CD4-positive, alpha-beta T cell treated with Interleukin-4 for 1 hour (primary cell): ENCODE measurements around the gene ZBTB20.

Source experiments
- DNase-seq, 2 donors: peaks; one replicate each; pipeline ENCODE4 v3.0.0-alpha.2; 2020 to 2022

ZBTB20 gene

GRCh38 chr3:114460459-114460858 lies 686.6 kb downstream of the ZBTB20 start:
- no peak for DNase-seq

GRCh38 chr3:114456742-114457141 lies 690.3 kb downstream of the ZBTB20 start:
- no peak for DNase-seq

- DNase-seq = no peak
Observed at GRCh38 chr3:114455432-114455831, 691.7 kb downstream of the ZBTB20 start.

- DNase-seq = peak; percentile 14 to 23
Observed at GRCh38 chr3:114454551-114455251, 692.4 kb downstream of the ZBTB20 start.

- no peak for DNase-seq
Observed at GRCh38 chr3:114453361-114453780, 693.7 kb downstream of the ZBTB20 start.

GRCh38 chr3:114452937-114453336 lies 694.2 kb downstream of the ZBTB20 start:
- DNase-seq = no peak

GRCh38 chr3:114452256-114452655 lies 694.8 kb downstream of the ZBTB20 start:
- no peak for DNase-seq

GRCh38 chr3:114451561-114452018 lies 695.5 kb downstream of the ZBTB20 start:
- DNase-seq = no peak

GRCh38 chr3:114451051-114451451 lies 696.0 kb downstream of the ZBTB20 start:
- DNase-seq = no peak

GRCh38 chr3:114450008-114450596 lies 697.0 kb downstream of the ZBTB20 start:
- no peak for DNase-seq

- DNase-seq = no peak
Observed at GRCh38 chr3:114449271-114450007, 697.6 kb downstream of the ZBTB20 start.

- no peak for DNase-seq
Observed at GRCh38 chr3:114447950-114448479, 699.1 kb downstream of the ZBTB20 start.

- DNase-seq = no peak
Observed at GRCh38 chr3:114447545-114447944, 699.5 kb downstream of the ZBTB20 start.

- no peak for DNase-seq
Observed at GRCh38 chr3:114446600-114446999, 700.5 kb downstream of the ZBTB20 start.

- DNase-seq = no peak
Observed at GRCh38 chr3:114445233-114445632, 701.9 kb downstream of the ZBTB20 start.

- no peak for DNase-seq
Observed at GRCh38 chr3:114444216-114444615, 702.9 kb downstream of the ZBTB20 start.

- DNase-seq = no peak
Observed at GRCh38 chr3:114442246-114442645, 704.8 kb downstream of the ZBTB20 start.

GRCh38 chr3:114441386-114441785 lies 705.7 kb downstream of the ZBTB20 start:
- no peak for DNase-seq

GRCh38 chr3:114440700-114441099 lies 706.4 kb downstream of the ZBTB20 start:
- DNase-seq = no peak

GRCh38 chr3:114439284-114439683 lies 707.8 kb downstream of the ZBTB20 start:
- no peak for DNase-seq

- DNase-seq = no peak
Observed at GRCh38 chr3:114437897-114438296, 709.2 kb downstream of the ZBTB20 start.

GRCh38 chr3:114436182-114436581 lies 710.9 kb downstream of the ZBTB20 start:
- DNase-seq = no peak

GRCh38 chr3:114435386-114436115 lies 711.5 kb downstream of the ZBTB20 start:
- DNase-seq = no peak
